ENCODE measurements around the gene DCLRE1B. TPM values are rescaled to one million over a fixed set of nuclear protein-coding genes. Genes with fewer than 3 reads are reported as not detected.

Gene DCLRE1B
- total and polyA plus RNA-seq, 9 of the 15 experiments (the other 6 are each of a cell fraction or from before 2014, with no cell fraction given): 10.6 to 28.8 (median 17.2) TPM

DNA sequence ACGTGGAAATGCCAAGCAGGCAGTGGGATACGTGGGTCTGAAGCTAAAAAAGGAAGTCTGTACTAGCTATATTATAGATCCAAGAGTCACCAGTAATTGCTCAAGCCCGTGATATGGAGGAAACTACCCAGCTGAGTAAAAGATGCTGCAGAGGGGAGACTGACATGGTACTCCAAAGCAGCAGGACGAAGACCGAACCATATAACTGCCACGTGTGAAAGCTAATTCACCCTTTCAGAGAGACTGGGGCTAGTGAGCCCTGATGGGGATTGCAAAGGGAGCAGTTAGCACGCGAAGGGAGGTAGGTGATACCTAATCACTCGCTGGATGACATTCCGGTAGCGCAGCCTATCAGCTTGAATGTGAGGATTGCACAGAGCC lies 843 bp upstream of the DCLRE1B start (continued):
- TF ChIP-seq, protein P1, sequence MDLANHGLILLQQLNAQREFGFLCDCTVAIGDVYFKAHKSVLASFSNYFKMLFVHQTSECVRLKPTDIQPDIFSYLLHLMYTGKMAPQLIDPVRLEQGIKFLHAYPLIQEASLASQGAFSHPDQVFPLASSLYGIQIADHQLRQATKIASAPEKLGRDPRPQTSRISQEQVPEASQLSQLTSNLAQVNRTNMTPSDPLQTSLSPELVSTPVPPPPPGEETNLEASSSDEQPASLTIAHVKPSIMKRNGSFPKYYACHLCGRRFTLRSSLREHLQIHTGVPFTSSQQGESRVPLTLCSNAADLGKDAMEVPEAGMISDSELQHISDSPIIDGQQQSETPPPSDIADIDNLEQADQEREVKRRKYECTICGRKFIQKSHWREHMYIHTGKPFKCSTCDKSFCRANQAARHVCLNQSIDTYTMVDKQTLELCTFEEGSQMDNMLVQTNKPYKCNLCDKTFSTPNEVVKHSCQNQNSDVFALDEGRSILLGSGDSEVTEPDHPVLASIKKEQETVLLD (IDR thresholded peaks at IDR 0.05): no peak
- no peak for TF ChIP-seq SIN3B (IDR thresholded peaks at IDR 0.05; ENCODE audit: low read depth)
- TF ChIP-seq ERF (CRISPR knock-in tag; IDR thresholded peaks at IDR 0.05): no peak
- TF ChIP-seq, protein P2, sequence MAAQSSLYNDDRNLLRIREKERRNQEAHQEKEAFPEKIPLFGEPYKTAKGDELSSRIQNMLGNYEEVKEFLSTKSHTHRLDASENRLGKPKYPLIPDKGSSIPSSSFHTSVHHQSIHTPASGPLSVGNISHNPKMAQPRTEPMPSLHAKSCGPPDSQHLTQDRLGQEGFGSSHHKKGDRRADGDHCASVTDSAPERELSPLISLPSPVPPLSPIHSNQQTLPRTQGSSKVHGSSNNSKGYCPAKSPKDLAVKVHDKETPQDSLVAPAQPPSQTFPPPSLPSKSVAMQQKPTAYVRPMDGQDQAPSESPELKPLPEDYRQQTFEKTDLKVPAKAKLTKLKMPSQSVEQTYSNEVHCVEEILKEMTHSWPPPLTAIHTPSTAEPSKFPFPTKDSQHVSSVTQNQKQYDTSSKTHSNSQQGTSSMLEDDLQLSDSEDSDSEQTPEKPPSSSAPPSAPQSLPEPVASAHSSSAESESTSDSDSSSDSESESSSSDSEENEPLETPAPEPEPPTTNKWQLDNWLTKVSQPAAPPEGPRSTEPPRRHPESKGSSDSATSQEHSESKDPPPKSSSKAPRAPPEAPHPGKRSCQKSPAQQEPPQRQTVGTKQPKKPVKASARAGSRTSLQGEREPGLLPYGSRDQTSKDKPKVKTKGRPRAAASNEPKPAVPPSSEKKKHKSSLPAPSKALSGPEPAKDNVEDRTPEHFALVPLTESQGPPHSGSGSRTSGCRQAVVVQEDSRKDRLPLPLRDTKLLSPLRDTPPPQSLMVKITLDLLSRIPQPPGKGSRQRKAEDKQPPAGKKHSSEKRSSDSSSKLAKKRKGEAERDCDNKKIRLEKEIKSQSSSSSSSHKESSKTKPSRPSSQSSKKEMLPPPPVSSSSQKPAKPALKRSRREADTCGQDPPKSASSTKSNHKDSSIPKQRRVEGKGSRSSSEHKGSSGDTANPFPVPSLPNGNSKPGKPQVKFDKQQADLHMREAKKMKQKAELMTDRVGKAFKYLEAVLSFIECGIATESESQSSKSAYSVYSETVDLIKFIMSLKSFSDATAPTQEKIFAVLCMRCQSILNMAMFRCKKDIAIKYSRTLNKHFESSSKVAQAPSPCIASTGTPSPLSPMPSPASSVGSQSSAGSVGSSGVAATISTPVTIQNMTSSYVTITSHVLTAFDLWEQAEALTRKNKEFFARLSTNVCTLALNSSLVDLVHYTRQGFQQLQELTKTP (IDR thresholded peaks at IDR 0.05; ENCODE audit: low read depth in 1 of 2, partially characterized antibody in 2 of 2): peak in 1 of 2 experiments; percentile 34
- no peak for TF ChIP-seq GABPA (tag; conservative IDR thresholded peaks at IDR 0.05; ENCODE audit: low read depth)
- no peak for TF ChIP-seq COPS2 (conservative IDR thresholded peaks at IDR 0.05)
- no peak for TF ChIP-seq EP300 (IDR thresholded peaks at IDR 0.05; ENCODE audit: low read length)
- TF ChIP-seq TBL1XR1 (IDR thresholded peaks at IDR 0.05; ENCODE audit: low read length in 2 of 2): no peak
- no peak for TF ChIP-seq ARHGAP35 (IDR thresholded peaks at IDR 0.05; ENCODE audit: partially characterized antibody)
- TF ChIP-seq EZH2 (IDR thresholded peaks at IDR 0.05; ENCODE audit: borderline replicate concordance, low read depth, low read length): no peak
- no peak for TF ChIP-seq POLR2H (tag; IDR thresholded peaks at IDR 0.05; ENCODE audit: low read depth)
- no peak for TF ChIP-seq HDAC2 (IDR thresholded peaks at IDR 0.05)
- no peak for TF ChIP-seq SIX5 (IDR thresholded peaks at IDR 0.05; ENCODE audit: borderline replicate concordance in 1 of 2, insufficient read depth in 1 of 2, low read depth in 1 of 2, low read length in 2 of 2)
- no peak for TF ChIP-seq STAT5A (IDR thresholded peaks at IDR 0.05; ENCODE audit: borderline replicate concordance, low read length)
- TF ChIP-seq ZNF197 (CRISPR knock-in tag; IDR thresholded peaks at IDR 0.05; ENCODE audit: low read depth): peak; percentile 17; the same call in 1 of the 2 replicates
- TF ChIP-seq ESRRA (IDR thresholded peaks at IDR 0.05; ENCODE audit: borderline replicate concordance, low read depth): no peak
- TF ChIP-seq LARP7 (IDR thresholded peaks at IDR 0.05): no peak
- peak; percentile 27; the same call in 1 of the 2 replicates for TF ChIP-seq SPI1 (IDR thresholded peaks at IDR 0.05; ENCODE audit: borderline replicate concordance, low read depth, low read length)
- TF ChIP-seq, protein P3, sequence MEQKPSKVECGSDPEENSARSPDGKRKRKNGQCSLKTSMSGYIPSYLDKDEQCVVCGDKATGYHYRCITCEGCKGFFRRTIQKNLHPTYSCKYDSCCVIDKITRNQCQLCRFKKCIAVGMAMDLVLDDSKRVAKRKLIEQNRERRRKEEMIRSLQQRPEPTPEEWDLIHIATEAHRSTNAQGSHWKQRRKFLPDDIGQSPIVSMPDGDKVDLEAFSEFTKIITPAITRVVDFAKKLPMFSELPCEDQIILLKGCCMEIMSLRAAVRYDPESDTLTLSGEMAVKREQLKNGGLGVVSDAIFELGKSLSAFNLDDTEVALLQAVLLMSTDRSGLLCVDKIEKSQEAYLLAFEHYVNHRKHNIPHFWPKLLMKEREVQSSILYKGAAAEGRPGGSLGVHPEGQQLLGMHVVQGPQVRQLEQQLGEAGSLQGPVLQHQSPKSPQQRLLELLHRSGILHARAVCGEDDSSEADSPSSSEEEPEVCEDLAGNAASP (IDR thresholded peaks at IDR 0.05): no peak
- no peak for TF ChIP-seq ZNF146 (CRISPR knock-in tag; IDR thresholded peaks at IDR 0.05; ENCODE audit: unreplicated experiment)

Measured in K562 (cell line).